Measurements from ENCODE around the gene RIC3. TPM values are rescaled to one million over a fixed set of nuclear protein-coding genes. Genes with fewer than 3 reads are reported as not detected.

RIC3 gene
- total and polyA plus RNA-seq, 2 of the 8 experiments (the other 6 are each of a cell fraction or from before 2014, with no cell fraction given), result 6.4 to 15.5 TPM

GRCh38 chr11:8206251-8207079 lies 37.6 kb upstream of the RIC3 start:
- peak overlapping the region; percentile 87; the same call in 1 of the 2 replicates for H4K8ac ChIP-seq (ENCODE audit: extremely low read depth, insufficient read depth, low read length)
- 86% methylated on average over 29 of the region's 31 CpGs; no CpG with 5 or more reads in 1 of the 2 experiments for whole genome bisulfite sequencing, 2 experiments (ENCODE audit: extremely low coverage in 1 of 2, insufficient coverage in 1 of 2, insufficient read length in 1 of 2, insufficient replicate concordance in 2 of 2, low coverage in 1 of 2, low lambda C conversion rate in 2 of 2, missing lambda C conversion rate in 1 of 2)
- H3K4me2 ChIP-seq (ENCODE audit: insufficient read depth in 1 of 2, low read depth in 2 of 2, low read length in 2 of 2), result no peak overlapping the region
- H2BK120ac ChIP-seq (replicated peaks; ENCODE audit: low read depth, low read length), result no peak overlapping the region
- no peaks in the 10 kb centered on the region for H3K9me3 ChIP-seq (ENCODE audit: insufficient read depth in 2 of 2, low read depth in 1 of 2, low read length in 1 of 2)
- CTCF ChIA-PET (ENCODE audit: partially characterized antibody), result interaction anchor here (0.6 to 21.8 kb wide), 10 partner anchors 7 to 173 kb away, joined by 3 to 342 read pairs (median 4); partner anchors contain the start of gene LMO1
- H3K4me1 ChIP-seq (replicated peaks in 1 of 4; ENCODE audit: control insufficient read depth in 3 of 4, insufficient read depth in 4 of 4, low read length in 3 of 4), result peaks cover 0 to 7% (median 0%) of the 10 kb centered on the region in 4 experiments; a peak in 1 of 7 replicates
- H3K27me3 ChIP-seq (replicated peaks in 1 of 4; ENCODE audit: control insufficient read depth in 3 of 4, extremely low read depth in 1 of 4, insufficient read depth in 3 of 4, low read length in 3 of 4), result no peaks in the 10 kb centered on the region
- H3K23me2 ChIP-seq (ENCODE audit: low read depth, low read length), result no peaks in the 10 kb centered on the region
- H2BK12ac ChIP-seq (ENCODE audit: low read depth, low read length), result no peak overlapping the region
- no peak overlapping the region for H2BK20ac ChIP-seq (ENCODE audit: low read length)
- H2BK15ac ChIP-seq (ENCODE audit: low read length), result 0 out of 2 replicates have a peak overlapping the region, but pooled peaks have one; percentile 2
- TF ChIP-seq HDAC6 (IDR thresholded peaks at IDR 0.05; ENCODE audit: low read depth, low read length) (no peak), YY1 (IDR thresholded peaks at IDR 0.05; ENCODE audit: low read depth, low read length) (no peak), POLR2A (IDR thresholded peaks at IDR 0.05; ENCODE audit: control extremely low read depth in 1 of 2, low read depth in 2 of 2, low read length in 2 of 2) (no peak), CTBP2 (IDR thresholded peaks at IDR 0.05; ENCODE audit: borderline replicate concordance, insufficient read depth, insufficient read length, low read length) (no peak), PHF8 (conservative IDR thresholded peaks at IDR 0.05; ENCODE audit: low read depth, low read length) (no peak), RBBP5 (IDR thresholded peaks at IDR 0.05; ENCODE audit: borderline replicate concordance, low read depth, low read length) (no peak), FOSL1 (IDR thresholded peaks at IDR 0.05; ENCODE audit: insufficient read depth, low read depth, low read length) (no peak)
- H2AK5ac ChIP-seq (ENCODE audit: low read depth, low read length), result no peak overlapping the region
- no peak overlapping the region for H3K14ac ChIP-seq (ENCODE audit: insufficient read length)
- H4K91ac ChIP-seq (replicated peaks; ENCODE audit: insufficient read length, low read length), result no peak overlapping the region
- H4K5ac ChIP-seq (ENCODE audit: insufficient read length, low read depth, low read length), result no peak overlapping the region
- no peak overlapping the region for H3K56ac ChIP-seq (replicated peaks; ENCODE audit: insufficient read length, low read depth, low read length)
- no peak overlapping the region for H3K9ac ChIP-seq (replicated peaks in 1 of 4; ENCODE audit: extremely low read depth in 1 of 4, low read depth in 3 of 4, low read length in 3 of 4)
- H3K79me1 ChIP-seq (ENCODE audit: low read depth, low read length), result no peaks in the 10 kb centered on the region; the same call in 1 of the 2 replicates
- no peaks in the 10 kb centered on the region for H3K36me3 ChIP-seq (ENCODE audit: control insufficient read depth in 2 of 4, insufficient read depth in 4 of 4, low read length in 3 of 4)
- peak in 1 of 2 experiments; percentile 49 for DNase-seq (ENCODE audit: low read depth in 1 of 2, low spot score in 2 of 2)
- no peaks in the 10 kb centered on the region for H4K20me1 ChIP-seq (replicated peaks in 1 of 2; ENCODE audit: control insufficient read depth in 1 of 2, insufficient read depth in 2 of 2, low read length in 2 of 2)
- H2AFZ ChIP-seq (ENCODE audit: low read length), result peak overlapping the region; percentile 77; the same call in 1 of the 2 replicates
- H3K4me3 ChIP-seq (ENCODE audit: extremely low read depth in 1 of 4, insufficient read depth in 2 of 4, low read depth in 3 of 4, low read length in 4 of 4), result no peak overlapping the region
- FAIRE-seq, result no peak
- H3K4ac ChIP-seq (replicated peaks; ENCODE audit: insufficient read length, low read depth, low read length), result no peak overlapping the region
- POLR2A ChIA-PET (ENCODE audit: partially characterized antibody), result interaction anchor here (0.8 to 1.5 kb wide), 4 partner anchors 12 to 479 kb away, joined by 3 to 4 read pairs (median 3); no protein-coding TSS in a partner anchor
- H3K27ac ChIP-seq (ENCODE audit: low read depth, low read length), result no peak overlapping the region
- no peaks in the 10 kb centered on the region for H3K79me2 ChIP-seq (ENCODE audit: control insufficient read depth in 1 of 2, insufficient read depth in 2 of 2, low read length in 2 of 2)
- no peak overlapping the region for H3K18ac ChIP-seq (ENCODE audit: extremely low read depth, low read length)
- no peak overlapping the region for H2BK5ac ChIP-seq (ENCODE audit: low read depth, low read length)
- no peak overlapping the region for H3K23ac ChIP-seq (ENCODE audit: insufficient read length)
